NCI-H128 (cell line): ENCODE data around the gene MORN1.

Experiments used
- DNase-seq: peaks from one replicate; lab custom pipeline; 2025; ENCODE audit not compliant: unreplicated experiment; lab: John Stamatoyannopoulos, UW

Gene MORN1

GRCh38 chr1:2324553-2325366, 66.6 kb downstream of the MORN1 start:
- no peak for DNase-seq

- DNase-seq, result no peak
These were observed 67.8 kb downstream of the MORN1 start for GRCh38 chr1:2323451-2323974.

- DNase-seq, result no peak
These were observed 68.7 kb downstream of the MORN1 start for GRCh38 chr1:2322581-2323211.

GRCh38 chr1:2322065-2322571, 69.2 kb downstream of the MORN1 start:
- DNase-seq, result no peak

- no peak for DNase-seq
These were observed 70.3 kb downstream of the MORN1 start for GRCh38 chr1:2320760-2321667.

GRCh38 chr1:2320006-2320405, 71.3 kb downstream of the MORN1 start:
- DNase-seq, result no peak

- DNase-seq, result no peak
These were observed 72.1 kb downstream of the MORN1 start for GRCh38 chr1:2319291-2319690.

- DNase-seq, result no peak
These were observed 72.8 kb downstream of the MORN1 start for GRCh38 chr1:2318314-2319278.

- DNase-seq, result no peak
These were observed 73.9 kb downstream of the MORN1 start for GRCh38 chr1:2317230-2318065.

- DNase-seq, result no peak
These were observed 74.8 kb downstream of the MORN1 start for GRCh38 chr1:2316451-2316961.

- DNase-seq, result no peak
These were observed 75.5 kb downstream of the MORN1 start for GRCh38 chr1:2315674-2316450.

- DNase-seq, result no peak
These were observed 76.3 kb downstream of the MORN1 start for GRCh38 chr1:2314803-2315673.

GRCh38 chr1:2314273-2314802, 77.0 kb downstream of the MORN1 start:
- no peak for DNase-seq

GRCh38 chr1:2313651-2314261, 77.6 kb downstream of the MORN1 start:
- DNase-seq, result no peak

GRCh38 chr1:2312515-2313301, 78.6 kb downstream of the MORN1 start:
- no peak for DNase-seq

- no peak for DNase-seq
These were observed 79.2 kb downstream of the MORN1 start for GRCh38 chr1:2312160-2312514.
